ENCODE measurements around the gene LRMDA.

The LRMDA gene

GRCh38 chr10:76255241-76255640, 823.8 kb downstream of the LRMDA start:
- Histone ChIP-seq H3K9me2 (replicated peaks; ENCODE audit: low read depth, low read length) (no peaks in the 10 kb centered on the region), H3F3A (ENCODE audit: low read depth) (no peaks in the 10 kb centered on the region), H4K20me1 (ENCODE audit: insufficient read depth, low read length, poor library complexity, severe bottlenecking) (no peaks in the 10 kb centered on the region), H3K4me2 (ENCODE audit: low read depth, low read length, poor library complexity, severe bottlenecking) (no peak overlapping the region), H3K27me3 (ENCODE audit: insufficient read depth, low read length, poor library complexity, severe bottlenecking) (no peaks in the 10 kb centered on the region), H3K36me3 (ENCODE audit: insufficient read depth, low read length) (no peaks in the 10 kb centered on the region), H3K4me3 (ENCODE audit: low read length, poor library complexity, severe bottlenecking) (no peak overlapping the region), H3K9me3 (ENCODE audit: insufficient read depth, low read depth, low read length) (0 out of 2 replicates have a peak, but pooled peaks cover 2% of the 10 kb centered on the region), H2AFZ (ENCODE audit: low read length) (no peak overlapping the region), H3K79me2 (ENCODE audit: insufficient read depth, low read length) (no peaks in the 10 kb centered on the region), H3K4me1 (ENCODE audit: insufficient read depth, low read length, poor library complexity, severe bottlenecking) (no peaks in the 10 kb centered on the region), H3K9ac (ENCODE audit: low read depth, low read length, poor library complexity, severe bottlenecking) (no peak overlapping the region)
- TF ChIP-seq CTCF (conservative IDR thresholded peaks at IDR 0.05; ENCODE audit: low read length) (no peak), EZH2phosphoT487 (IDR thresholded peaks at IDR 0.05; ENCODE audit: borderline replicate concordance) (no peak)

DNA sequence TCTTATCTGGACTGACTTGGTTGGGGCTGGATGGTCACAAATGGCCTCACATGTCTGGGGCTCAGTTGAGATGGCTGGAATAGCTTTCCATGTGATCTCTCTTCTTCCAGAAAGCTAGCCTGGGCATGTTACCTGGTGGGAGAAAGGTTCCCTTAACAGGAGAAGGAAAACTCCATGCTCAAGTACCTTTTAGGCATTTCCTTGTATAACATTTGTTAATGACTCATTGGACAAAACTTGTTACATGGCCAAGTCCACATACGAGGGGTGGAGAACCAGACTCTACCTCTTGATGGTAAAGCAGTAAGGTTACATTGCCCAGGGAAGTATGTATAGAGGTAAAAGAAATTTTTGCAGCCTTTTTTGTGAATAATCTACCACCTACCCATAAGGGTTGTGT, 826.4 kb downstream of the LRMDA start:
- H4K20me1 ChIP-seq (ENCODE audit: insufficient read depth, low read length, poor library complexity, severe bottlenecking), result no peaks in the 10 kb centered on the region
- no peaks in the 10 kb centered on the region for H3K27me3 ChIP-seq (ENCODE audit: insufficient read depth, low read length, poor library complexity, severe bottlenecking)
- H3K36me3 ChIP-seq (ENCODE audit: insufficient read depth, low read length), result no peaks in the 10 kb centered on the region
- H3F3A ChIP-seq (ENCODE audit: low read depth), result no peaks in the 10 kb centered on the region
- no peaks in the 10 kb centered on the region for H3K79me2 ChIP-seq (ENCODE audit: insufficient read depth, low read length)
- no peak overlapping the region for H3K4me3 ChIP-seq (ENCODE audit: low read length, poor library complexity, severe bottlenecking)
- no peaks in the 10 kb centered on the region for H3K9me2 ChIP-seq (replicated peaks; ENCODE audit: low read depth, low read length)
- H3K9ac ChIP-seq (ENCODE audit: low read depth, low read length, poor library complexity, severe bottlenecking), result no peak overlapping the region
- no peaks in the 10 kb centered on the region for H3K4me1 ChIP-seq (ENCODE audit: insufficient read depth, low read length, poor library complexity, severe bottlenecking)
- no peak overlapping the region for H3K4me2 ChIP-seq (ENCODE audit: low read depth, low read length, poor library complexity, severe bottlenecking)
- no peak for TF ChIP-seq CTCF (conservative IDR thresholded peaks at IDR 0.05; ENCODE audit: low read length)
- no peak for TF ChIP-seq EZH2phosphoT487 (IDR thresholded peaks at IDR 0.05; ENCODE audit: borderline replicate concordance)
- H2AFZ ChIP-seq (ENCODE audit: low read length), result no peak overlapping the region
- peaks cover 6% of the 10 kb centered on the region; the same call in 1 of the 2 replicates for H3K9me3 ChIP-seq (ENCODE audit: insufficient read depth, low read depth, low read length)

DNA sequence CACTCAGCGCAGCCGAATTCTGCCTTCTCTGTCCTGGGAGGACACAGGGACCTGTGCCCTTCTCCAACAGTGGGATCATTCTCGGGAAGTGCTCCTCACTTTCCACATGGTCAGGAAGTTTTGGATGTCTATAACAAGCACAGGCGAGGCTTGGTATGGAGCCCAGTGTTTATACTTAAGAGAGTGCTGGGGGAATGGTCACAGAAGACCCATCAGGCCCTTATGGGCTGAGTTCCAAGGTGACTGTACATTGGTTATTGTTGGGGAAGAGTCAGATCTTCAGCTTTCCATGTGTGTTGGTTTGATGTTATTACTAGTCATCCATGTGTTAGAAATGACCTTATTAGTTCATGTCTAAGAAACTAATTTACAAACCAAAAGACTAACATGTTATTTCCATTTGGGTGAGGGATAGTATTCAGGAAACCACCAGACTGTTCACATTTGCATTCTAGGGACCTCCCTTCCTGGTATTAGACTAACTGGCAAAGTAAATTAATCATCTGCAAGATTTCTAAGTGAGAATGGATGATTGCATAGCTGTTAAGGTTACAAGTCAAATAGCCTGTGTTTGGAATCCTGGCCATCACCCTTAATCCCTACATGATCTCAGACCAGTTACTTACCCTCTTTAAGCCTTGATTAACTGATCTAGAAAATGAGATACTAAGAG, 834.2 kb downstream of the LRMDA start:
- Histone ChIP-seq H3K4me2 (ENCODE audit: low read depth, low read length, poor library complexity, severe bottlenecking) (no peak overlapping the region), H3K4me3 (ENCODE audit: low read length, poor library complexity, severe bottlenecking) (no peak overlapping the region), H2AFZ (ENCODE audit: low read length) (no peak overlapping the region), H3K79me2 (ENCODE audit: insufficient read depth, low read length) (no peaks in the 10 kb centered on the region), H4K20me1 (ENCODE audit: insufficient read depth, low read length, poor library complexity, severe bottlenecking) (no peaks in the 10 kb centered on the region), H3K9me2 (replicated peaks; ENCODE audit: low read depth, low read length) (no peaks in the 10 kb centered on the region), H3K4me1 (ENCODE audit: insufficient read depth, low read length, poor library complexity, severe bottlenecking) (no peaks in the 10 kb centered on the region), H3K9ac (ENCODE audit: low read depth, low read length, poor library complexity, severe bottlenecking) (no peak overlapping the region), H3K27me3 (ENCODE audit: insufficient read depth, low read length, poor library complexity, severe bottlenecking) (no peaks in the 10 kb centered on the region), H3K9me3 (ENCODE audit: insufficient read depth, low read depth, low read length) (peaks cover under 1% of the 10 kb centered on the region; the same call in 1 of the 2 replicates), H3F3A (ENCODE audit: low read depth) (no peaks in the 10 kb centered on the region), H3K36me3 (ENCODE audit: insufficient read depth, low read length) (no peaks in the 10 kb centered on the region)
- no peak for TF ChIP-seq CTCF (conservative IDR thresholded peaks at IDR 0.05; ENCODE audit: low read length)
- TF ChIP-seq EZH2phosphoT487 (IDR thresholded peaks at IDR 0.05; ENCODE audit: borderline replicate concordance), result no peak

All from Loucy (cell line).